Head of caudate nucleus (tissue), 42 donors: ENCODE data around the gene IARS2.
A peak's percentile ranks its signal among the peaks of the same experiment; 100 is the strongest.
"Not testable (repeated sequence)": the region's sequence is repeated elsewhere in the genome, so short reads cannot be mapped to it uniquely, and the experiment has no call there.

Experiments used
- DNase-seq, 42 donors: peaks; one replicate each; pipeline versions ENCODE4 v3.0.0 to v3.0.0-alpha.2; 2020 to 2021; ENCODE audit warnings: mixed read lengths in 7 of 42
- intact Hi-C: fragments of 100-400 bp; cut with DNase I; formaldehyde crosslinking; loops from one replicate; pipeline ENCODE4 v1.15.0; 2022

Gene IARS2

DNA sequence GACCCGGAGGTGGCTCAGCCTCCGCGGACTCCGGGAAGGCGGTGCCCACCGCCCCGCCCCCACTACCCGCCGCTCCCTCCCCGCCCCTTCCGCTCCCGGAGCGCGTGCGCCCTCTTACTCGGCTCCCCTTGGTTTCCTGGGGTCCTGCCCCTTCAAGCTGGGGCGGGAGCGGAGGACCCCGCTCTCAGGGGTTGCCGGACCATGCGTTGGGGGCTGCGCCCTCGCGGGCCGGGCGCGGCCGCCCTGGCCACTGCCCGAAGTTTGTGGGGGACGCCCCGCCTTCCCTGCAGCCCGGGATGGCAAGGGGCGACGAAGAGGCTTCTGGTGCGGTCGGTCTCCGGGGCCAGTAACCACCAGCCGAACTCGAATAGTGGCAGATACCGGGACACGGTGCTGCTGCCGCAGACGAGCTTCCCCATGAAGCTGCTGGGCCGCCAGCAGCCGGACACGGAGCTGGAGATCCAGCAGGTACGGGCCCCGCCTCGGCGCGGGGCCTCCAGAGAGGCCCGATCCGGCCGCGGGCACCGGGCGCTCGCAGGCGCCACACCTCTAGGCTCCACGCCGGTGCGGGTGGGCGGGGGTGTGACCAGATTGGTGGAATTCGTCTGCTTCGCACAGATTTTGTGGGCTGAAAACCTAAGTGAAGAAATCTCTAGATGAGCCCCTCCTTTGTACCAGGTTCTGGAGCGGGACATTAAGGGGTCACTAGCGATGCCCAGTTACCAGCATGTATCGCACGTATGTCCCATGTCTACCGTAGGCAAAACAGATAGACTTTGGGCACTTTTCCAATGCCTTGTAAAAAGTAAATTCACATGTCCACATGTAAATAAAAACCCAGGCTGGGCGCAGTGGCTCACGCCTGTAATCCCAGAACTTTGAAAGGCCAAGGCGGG lies at the start of gene IARS2:
TSS of gene IARS2 (plus strand) at position 117 of the 896 bp plus-strand sequence. CDS start at position 202, 85 bp downstream.
- peak; percentile 73 to 96 (median 92) for DNase-seq
- intact Hi-C loops: loop anchor here (10.0 kb wide), 1 partner anchor 49 kb away; the partner anchor contains the start of gene EPRS1

DNA sequence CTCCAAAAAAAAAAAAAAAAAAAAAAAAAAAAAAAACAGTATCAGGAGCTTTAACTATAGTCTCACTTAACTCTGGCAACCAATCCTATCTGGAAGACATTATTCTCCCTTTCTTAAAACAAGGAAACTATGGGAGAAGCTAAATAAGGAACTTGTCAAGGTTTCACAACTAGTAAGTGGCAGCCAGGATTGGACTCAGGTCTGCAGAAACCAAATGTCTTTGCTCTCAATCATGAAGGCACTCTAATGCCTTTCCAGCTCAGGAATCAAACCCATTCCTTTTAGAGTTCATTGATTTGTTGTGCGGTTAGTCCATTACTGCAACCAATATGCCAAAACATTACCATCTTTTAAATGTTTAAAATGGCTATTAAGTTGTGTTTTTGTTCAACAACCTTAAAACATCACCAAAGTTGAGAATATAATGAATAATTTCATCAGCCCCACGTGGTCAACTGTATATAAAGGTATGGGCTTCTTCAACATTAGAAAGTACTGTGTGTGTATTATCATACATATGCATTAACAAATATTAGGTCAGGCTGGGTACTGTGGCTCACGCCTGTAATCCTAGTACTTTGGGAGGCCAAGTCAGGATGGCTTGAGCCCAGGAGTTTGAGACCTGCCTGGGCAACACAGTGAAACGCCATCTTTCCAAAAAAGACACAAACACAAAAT lies 49.1 kb upstream of the IARS2 start:
- no peak for DNase-seq
- intact Hi-C loops: loop anchor here (10.0 kb wide), 1 partner anchor 50 kb away; the partner anchor contains the start of gene IARS2

DNA sequence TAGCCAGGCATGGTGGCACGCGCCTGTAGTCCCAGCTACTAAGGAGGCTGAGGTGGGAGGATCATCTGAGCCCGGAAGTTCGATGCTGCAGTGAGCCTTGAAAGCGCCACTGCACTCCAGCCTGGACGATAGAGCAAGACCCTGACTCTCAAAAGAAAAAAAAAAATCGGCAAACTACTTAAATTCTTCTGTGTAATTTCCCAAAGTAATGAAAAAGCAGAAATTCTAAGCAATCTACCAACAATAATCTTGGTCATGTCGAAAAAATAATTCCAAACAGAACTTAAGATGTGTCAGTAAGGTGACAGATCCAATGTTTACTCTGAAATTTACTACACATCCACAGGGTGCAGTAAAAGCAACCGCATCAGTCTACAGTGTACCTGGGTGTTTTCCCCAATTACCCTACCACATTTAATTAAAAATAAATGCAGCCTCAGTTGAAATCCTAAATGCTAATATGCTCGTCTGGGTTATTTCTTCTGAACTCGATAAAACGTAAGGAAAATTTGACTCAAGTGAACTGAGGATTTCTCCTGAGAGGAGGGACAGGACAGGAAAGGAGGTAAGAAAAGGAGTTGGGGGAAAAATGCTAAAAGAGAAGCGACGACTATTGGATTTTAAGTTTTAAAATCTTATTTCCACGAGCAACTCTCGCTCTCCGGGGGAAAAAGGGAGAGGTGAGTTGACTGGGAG lies 48.4 kb upstream of the IARS2 start:
- DNase-seq: no peak
- intact Hi-C loops: loop anchor here (10.0 kb wide), 1 partner anchor 49 kb away; the partner anchor contains the start of gene IARS2

DNA sequence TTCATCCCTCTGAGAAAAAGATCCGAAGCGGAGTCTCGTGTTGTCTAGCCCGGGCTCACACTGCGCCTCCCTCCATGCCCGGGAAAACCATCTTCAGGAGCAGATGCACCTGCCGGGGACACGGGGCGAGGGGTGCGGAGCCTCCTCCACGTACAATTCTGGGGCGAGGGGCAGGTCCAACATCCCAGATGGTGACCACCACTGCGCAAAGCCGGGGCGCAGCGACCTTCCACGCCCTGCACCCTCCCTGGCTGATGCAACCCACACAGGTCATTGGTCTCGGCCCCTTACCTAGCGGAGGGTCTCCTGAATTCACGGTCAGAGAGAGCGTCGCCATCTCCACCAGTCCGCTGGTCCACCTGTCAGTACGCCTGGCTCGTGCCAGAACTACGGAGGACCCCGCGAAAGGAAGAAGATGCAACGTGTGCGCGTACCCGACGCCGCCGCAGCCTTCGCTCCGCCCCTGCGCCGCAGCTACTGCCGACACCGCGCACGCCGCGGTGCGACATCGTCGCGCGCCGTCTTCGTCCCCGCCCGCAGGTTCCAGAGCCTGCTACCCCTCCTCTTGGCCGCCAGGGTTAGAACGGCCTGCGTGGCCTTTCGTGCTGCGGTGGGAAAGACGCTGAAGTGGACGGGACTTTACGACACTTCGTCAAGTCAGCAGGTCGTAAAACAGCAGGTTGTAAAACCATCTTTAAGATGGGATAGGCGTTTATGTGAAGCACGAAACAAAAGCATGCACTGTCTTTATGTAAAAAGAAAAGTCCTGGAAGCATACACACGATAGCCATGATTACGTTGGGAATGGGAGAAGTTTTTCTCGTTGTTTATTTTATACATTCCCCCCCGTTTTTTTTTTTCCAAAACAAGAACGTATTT lies 47.6 kb upstream of the IARS2 start, which contains the start of gene EPRS1:
TSS of gene EPRS1 (minus strand) at position 454 of the 879 bp plus-strand sequence. CDS start at position 337, 117 bp downstream.
- intact Hi-C loops: loop anchor here (10.0 kb wide), 1 partner anchor 49 kb away; the partner anchor contains the start of gene IARS2
- peak; percentile 83 to 97 (median 94) for DNase-seq

DNA sequence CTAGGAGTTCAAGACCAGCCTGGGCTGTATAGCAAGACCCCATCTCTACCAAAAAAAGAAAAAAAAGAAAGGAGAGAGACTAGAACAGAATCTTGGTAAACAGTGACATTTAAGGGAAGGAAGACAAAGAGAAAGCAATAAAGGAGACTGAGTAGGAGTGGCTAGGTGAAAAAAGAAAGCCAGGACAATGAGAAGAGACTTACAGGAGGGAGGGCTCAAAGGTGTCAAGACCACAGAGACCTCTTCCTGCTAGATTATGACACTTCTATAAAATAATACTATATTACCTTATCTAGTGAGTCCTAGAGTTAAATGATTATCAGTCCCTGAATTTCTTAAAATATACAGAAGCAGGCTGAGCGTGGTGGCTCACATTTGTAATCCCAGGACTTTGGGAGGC lies 37.6 kb upstream of the IARS2 start:
- intact Hi-C loops: no loop called here

DNA sequence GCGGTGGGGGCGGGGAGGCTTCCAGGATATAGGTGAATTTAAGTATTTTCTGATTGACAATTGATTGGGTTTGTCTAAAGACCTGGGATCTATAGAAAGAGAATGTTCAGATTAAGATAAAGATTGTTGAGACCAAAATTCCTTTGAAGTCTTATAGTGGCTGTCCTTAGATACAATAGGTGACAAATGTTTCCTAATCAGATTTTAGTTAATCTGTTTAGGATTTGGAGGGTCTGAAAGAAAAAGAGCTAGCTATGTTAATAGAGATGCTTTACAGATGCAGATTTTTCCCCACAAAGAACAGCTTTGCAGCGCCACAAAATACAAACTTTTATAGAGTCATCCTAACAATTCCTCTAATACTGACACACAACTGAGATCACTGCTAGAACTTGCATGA lies 33.1 kb upstream of the IARS2 start:
- no peak for DNase-seq
- intact Hi-C loops: no loop called here

More for the DNA sequence above, 37.6 kb upstream of the IARS2 start:
- DNase-seq: no peak

DNA sequence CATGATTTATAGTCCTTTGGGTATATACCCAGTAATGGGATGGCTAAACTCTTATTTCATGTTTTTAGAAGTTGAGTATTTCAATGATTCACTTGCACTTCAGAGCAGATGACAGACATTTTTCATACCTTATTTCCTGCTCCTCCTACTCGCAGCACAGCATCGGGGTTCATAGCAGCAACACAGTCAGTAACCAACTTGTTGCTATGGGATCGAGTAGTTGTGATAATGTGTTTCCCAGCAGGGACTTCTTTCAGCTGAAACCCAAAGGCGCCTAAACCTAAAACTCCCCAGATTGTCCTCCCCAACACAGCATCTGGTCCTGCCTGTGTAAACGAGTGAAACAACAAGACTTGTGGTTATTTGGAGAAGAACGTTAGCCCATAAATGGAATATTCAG lies 31.3 kb upstream of the IARS2 start:
- DNase-seq: no peak
- intact Hi-C loops: no loop called here

DNA sequence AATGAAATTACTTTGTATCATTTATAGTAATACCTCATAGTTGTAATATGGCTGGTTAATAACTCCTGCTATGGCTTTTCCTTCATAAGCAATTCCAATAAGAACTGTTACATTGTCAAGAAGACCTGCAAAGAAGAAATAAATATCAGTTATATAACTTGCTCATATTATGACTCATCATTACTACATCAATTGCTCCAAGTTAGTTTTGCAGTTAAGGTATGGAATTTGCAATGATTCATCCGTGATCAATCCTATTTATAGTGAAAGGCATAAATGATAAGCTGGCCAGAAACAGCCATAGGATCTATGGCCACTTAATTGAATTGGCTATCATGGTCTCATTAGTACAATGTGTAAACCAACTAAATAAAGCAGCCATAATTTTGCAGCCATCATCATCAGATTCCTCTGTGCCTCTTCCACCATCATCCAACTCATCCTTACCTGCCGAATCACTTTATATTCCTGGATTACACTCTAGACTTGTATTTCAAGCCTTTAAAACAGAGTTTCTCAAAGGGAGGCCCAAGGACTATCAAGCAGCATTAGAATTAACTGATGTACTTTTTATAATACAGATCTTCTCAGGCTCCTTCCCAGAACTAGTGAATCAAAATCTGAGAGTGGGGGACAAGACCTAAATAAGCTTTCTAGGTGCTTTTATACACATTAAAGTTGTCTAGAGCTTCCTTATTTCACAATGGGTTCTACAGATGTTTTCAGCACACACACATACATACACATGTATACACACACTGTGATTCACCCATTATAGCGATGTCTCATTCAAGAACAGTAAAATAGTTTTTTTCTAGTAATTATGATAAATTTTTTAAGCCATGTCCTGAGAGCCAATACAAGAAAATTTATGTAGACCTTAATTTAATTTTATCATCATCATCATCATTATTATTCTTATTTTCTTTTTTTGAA lies 26.4 kb upstream of the IARS2 start:
- no peak for DNase-seq
- intact Hi-C loops: no loop called here

DNA sequence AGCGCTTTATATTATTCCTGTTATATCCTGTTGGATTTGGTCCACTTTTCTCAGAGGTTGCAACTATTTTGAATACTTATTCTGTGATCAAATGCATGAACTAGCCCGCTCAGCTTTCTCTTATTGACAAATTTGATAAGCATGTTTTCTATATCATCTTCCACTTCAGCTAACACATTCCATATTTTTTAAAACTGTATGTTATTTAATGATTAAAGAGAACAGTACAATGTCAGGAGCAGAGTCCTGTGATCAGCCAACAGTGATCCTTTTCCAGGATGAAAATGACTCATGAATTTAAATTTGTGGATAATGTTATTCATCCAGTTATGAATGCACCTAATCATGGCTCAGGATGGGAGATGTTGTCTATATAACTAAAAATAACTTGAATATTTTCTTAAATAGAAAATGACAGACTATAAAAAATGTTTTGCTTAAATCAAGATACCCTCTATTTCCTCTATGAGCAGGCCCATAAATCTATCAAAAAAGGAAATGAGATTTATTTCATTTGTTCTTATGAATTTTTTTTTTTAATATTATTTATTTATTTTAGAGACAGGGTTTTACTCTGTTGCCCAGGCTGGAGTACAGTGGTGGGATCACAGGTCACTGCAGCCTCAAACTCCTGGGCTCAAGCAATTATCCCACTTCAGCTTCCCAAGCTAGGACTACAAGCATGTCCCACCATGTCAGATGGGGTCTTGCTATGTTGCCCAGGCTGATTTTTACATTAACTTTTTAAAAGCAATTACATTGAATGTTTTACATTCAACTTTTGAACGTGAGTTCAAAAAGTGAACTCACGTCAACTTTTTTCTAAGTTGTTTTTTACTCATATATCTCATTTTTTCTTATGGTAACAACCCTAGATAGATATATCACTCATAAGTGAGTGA lies 16.8 kb upstream of the IARS2 start:
- intact Hi-C loops: no loop called here
- DNase-seq: peak in 1 of 42 donors; percentile 28

DNA sequence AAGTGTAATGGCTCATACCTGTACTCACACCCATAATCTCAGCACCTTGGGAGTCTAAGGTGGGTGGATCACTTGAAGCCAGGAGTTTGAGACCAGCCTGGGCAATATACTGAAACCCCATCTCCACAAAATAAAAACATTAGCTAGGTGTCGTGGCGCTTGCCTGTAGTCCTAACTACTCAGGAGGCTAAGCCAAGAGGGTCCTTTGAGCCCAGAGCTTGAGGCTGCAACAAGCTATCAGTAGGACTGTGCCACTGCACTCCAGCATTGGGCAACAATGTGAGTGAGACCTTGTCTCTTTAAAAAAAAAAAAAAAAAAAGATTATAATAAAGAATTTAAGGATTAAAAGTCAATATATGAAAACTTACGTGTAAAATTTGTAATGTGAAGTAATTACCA lies 16.0 kb upstream of the IARS2 start:
- intact Hi-C loops: no loop called here
- DNase-seq: no peak

DNA sequence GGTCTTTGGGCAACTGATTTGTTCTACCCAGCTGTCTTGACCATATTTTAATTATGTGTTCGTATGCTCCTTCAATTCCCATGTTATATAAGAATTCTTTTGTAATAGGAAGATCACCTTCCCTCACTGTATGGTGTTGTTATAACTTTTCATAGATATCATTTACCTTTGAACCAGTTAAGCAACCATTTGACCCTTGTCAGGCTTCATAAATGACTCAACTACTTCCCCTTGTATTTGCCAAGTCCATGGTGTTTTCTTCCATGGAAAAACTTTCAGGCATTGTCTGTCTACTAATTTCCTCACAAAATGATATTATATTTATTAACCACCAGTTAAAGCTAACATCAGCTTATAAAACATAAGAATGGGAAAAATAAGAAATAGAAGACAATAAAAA lies 9.5 kb upstream of the IARS2 start:
- no peak for DNase-seq
- intact Hi-C loops: no loop called here

DNA sequence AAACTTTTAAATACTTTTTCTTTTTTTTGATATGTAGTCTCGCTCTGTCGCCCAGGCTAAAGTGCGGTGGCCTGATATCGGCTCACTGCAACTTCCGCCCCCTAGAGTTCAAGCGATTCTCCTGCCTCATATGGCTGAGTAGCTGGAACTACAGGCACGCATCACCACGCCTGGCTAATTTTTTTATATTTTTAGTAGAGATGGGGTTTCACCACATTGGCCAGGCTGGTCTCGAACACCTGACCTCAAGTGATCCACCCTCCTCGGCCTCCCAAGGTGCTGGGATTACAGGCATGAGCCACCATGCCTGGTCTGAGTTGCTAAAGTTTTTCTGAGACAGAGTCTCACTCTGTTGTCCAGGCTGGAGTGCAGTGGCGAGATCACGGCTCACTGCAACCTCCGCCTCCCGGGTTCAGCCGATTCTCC lies 7.7 kb upstream of the IARS2 start:
- intact Hi-C loops, DNase-seq: not testable (repeated sequence)

DNA sequence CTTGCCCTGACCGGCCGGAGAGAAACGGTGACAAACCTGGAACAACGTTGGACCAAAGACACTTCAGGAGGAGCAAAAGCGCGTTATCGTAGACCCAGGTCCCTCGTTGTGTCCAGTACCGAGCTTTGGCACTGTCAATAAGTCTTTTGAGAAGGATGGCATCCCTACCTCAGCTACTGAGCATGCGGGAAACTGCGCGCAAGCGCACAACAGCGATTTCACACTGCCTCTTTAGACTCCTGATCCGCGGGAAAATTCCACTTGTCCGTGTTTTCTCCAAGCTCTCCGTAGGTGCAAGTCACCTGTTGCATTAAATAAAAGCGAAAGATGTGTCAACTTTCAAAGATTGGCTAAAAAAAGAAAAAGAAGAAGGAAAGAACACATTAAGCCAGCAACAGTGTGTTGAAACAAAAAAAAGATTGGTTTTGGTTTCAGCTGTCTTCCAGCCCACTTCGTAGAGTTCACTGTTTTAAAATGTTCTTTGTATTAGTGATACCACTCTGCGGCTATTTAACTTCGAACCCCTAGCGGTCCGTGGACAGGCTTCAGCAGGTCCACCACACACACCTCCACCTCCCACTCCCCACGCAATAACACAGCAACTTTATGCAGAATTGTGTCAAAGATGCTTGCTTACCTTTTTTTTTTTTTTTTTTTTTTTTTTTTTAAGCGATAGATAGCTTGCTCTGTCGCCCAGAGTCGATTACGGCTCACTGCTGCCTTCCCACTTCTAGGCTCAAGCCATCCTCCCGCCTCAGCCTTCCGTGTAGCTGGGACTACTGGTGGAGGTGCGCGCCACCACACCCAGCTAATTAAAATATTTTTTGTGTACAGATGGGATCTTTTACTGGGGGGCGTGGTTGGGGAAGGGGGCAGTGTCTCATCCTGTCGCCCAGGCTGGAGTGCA lies 4.0 kb upstream of the IARS2 start, which contains the start of gene BPNT1:
TSS of gene BPNT1 (minus strand) at position 139 of the 907 bp plus-strand sequence. CDS start 9,942 bp downstream, outside the sequence.
- intact Hi-C loops: loop anchor here (10.0 kb wide), 1 partner anchor 45 kb away; the partner anchor contains the start of gene EPRS1
- peak; percentile 65 to 98 (median 93) for DNase-seq

DNA sequence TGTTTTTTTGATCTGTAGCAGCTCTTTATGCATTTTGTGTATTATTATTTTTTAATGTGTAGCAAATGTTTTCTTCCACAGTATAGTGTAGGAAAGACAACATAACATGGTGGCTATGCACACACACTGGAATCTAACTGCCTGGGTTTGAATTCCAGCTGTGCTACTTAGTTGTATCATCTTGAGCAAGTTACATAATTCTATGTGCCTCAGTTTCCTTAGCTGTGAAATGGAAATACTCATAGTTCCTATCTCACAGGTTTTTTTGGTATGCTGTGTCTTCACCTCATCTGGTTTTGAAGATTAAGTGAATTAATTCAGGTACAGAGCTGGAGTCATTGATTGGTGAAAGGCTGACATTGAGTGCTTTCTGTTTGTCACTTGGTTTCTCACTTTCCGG lies 1.2 kb upstream of the IARS2 start:
- intact Hi-C loops: loop anchor here (10.0 kb wide), 1 partner anchor 48 kb away; the partner anchor contains the start of gene EPRS1
- DNase-seq: no peak
